ENCODE data around the gene CGNL1.
A peak's percentile ranks its signal among the peaks of the same experiment; 100 is the strongest.

The CGNL1 gene

DNA sequence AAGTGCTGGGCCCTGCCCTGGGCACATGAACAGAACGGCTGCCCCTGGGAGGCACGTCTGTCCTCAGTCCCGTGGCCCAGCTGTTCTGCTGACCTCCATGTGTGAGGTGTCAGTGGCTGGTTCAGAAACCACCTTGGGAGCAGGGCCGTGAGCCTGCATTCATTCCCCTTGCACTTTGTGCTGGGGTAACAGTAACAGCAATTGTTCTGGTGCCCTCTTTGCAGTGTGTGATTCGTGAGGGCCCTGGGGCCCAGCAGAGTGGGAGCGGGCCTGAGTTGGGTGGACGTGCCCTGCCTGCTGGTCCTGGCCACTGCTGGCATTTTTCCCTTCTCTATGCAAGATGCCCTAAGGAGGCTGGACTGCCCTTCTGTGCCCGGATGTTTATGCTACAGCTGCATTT is 165.0 kb downstream of the CGNL1 start:
- H3K9me3 ChIP-seq (ENCODE audit: control insufficient read depth, low read length): no peaks in the 10 kb centered on the region
- TF ChIP-seq, protein P1, sequence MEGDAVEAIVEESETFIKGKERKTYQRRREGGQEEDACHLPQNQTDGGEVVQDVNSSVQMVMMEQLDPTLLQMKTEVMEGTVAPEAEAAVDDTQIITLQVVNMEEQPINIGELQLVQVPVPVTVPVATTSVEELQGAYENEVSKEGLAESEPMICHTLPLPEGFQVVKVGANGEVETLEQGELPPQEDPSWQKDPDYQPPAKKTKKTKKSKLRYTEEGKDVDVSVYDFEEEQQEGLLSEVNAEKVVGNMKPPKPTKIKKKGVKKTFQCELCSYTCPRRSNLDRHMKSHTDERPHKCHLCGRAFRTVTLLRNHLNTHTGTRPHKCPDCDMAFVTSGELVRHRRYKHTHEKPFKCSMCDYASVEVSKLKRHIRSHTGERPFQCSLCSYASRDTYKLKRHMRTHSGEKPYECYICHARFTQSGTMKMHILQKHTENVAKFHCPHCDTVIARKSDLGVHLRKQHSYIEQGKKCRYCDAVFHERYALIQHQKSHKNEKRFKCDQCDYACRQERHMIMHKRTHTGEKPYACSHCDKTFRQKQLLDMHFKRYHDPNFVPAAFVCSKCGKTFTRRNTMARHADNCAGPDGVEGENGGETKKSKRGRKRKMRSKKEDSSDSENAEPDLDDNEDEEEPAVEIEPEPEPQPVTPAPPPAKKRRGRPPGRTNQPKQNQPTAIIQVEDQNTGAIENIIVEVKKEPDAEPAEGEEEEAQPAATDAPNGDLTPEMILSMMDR (IDR thresholded peaks at IDR 0.05): no peak
- H3K27ac ChIP-seq: no peak overlapping the region
- H2AFZ ChIP-seq: no peak overlapping the region
- no peaks in the 10 kb centered on the region for H3K27me3 ChIP-seq (ENCODE audit: control insufficient read depth, insufficient read depth, low read length)
- no peaks in the 10 kb centered on the region for H3K79me2 ChIP-seq
- H3K4me2 ChIP-seq (ENCODE audit: low read length): no peak overlapping the region
- H3K4me3 ChIP-seq (ENCODE audit: low read depth, low read length): no peak overlapping the region
- no peak overlapping the region for H3K9ac ChIP-seq
- no peaks in the 10 kb centered on the region for H3K36me3 ChIP-seq (ENCODE audit: control insufficient read depth, insufficient read depth, low read length)
- H3K4me1 ChIP-seq: no peaks in the 10 kb centered on the region

DNA sequence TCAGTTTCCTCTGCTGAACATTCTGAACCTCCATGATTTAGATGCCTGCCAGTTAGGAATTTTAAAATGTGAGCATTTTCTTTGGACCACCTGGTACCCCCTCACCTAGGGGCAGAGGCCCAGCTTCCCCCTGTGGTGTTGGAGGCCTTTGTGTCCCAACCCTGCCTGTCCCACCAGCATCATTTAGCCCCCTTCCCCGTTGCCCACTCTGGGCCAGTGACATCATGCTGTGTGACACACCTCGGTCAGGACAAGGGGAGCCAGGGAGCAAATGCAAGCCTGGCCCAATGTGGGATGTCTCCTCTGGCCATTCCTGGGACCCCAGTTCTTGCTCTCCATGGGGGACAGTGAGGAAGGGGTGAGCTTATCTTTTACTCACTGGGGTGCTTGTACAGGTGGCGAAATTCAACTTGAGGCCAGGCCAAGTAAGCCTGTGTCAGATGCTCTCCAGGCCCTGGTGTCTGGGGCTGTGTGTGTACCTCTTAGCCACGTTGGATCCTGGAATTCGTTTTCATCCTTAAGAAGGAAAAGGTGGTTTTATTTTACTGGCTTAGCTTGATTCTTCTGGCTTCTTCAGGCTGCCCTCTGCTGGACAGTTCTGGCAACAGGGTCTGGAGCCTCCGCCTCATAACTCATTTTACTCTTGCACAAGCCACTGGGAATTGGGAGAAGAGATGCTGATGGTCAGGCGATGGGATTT is 165.7 kb downstream of the CGNL1 start:
- no peaks in the 10 kb centered on the region for H3K27me3 ChIP-seq (ENCODE audit: control insufficient read depth, insufficient read depth, low read length)
- H3K4me2 ChIP-seq (ENCODE audit: low read length): no peak overlapping the region
- H3K9ac ChIP-seq: no peak overlapping the region
- H3K27ac ChIP-seq: no peak overlapping the region
- no peak overlapping the region for H2AFZ ChIP-seq
- H3K9me3 ChIP-seq (ENCODE audit: control insufficient read depth, low read length): no peaks in the 10 kb centered on the region
- no peaks in the 10 kb centered on the region for H3K4me1 ChIP-seq
- H3K36me3 ChIP-seq (ENCODE audit: control insufficient read depth, insufficient read depth, low read length): no peaks in the 10 kb centered on the region
- H3K79me2 ChIP-seq: no peaks in the 10 kb centered on the region
- TF ChIP-seq, protein P1 (IDR thresholded peaks at IDR 0.05): peak; percentile 55
- H3K4me3 ChIP-seq (ENCODE audit: low read depth, low read length): no peak overlapping the region

DNA sequence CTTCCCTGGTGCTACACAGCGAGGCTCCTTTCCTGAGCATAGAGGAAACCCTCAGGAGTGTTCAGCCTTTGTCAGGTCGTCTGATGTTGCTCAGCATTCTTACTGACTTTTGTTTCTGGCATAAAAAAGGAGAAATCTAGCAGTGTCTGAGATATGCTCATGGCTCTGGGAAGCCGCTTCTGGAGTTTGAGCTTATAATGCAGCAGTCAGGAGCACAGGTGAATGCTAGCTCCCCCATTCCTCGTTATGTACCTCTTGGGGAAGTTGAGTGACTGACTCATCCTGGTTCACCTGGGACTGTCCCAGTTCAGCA is 166.2 kb downstream of the CGNL1 start:
- H3K4me3 ChIP-seq (ENCODE audit: low read depth, low read length): no peak overlapping the region
- no peak overlapping the region for H3K27ac ChIP-seq
- H3K9me3 ChIP-seq (ENCODE audit: control insufficient read depth, low read length): no peaks in the 10 kb centered on the region
- H3K27me3 ChIP-seq (ENCODE audit: control insufficient read depth, insufficient read depth, low read length): no peaks in the 10 kb centered on the region
- no peak overlapping the region for H2AFZ ChIP-seq
- no peaks in the 10 kb centered on the region for H3K36me3 ChIP-seq (ENCODE audit: control insufficient read depth, insufficient read depth, low read length)
- no peaks in the 10 kb centered on the region for H3K79me2 ChIP-seq
- H3K9ac ChIP-seq: no peak overlapping the region
- TF ChIP-seq, protein P1 (IDR thresholded peaks at IDR 0.05): no peak
- H3K4me1 ChIP-seq: no peaks in the 10 kb centered on the region
- no peak overlapping the region for H3K4me2 ChIP-seq (ENCODE audit: low read length)

DNA sequence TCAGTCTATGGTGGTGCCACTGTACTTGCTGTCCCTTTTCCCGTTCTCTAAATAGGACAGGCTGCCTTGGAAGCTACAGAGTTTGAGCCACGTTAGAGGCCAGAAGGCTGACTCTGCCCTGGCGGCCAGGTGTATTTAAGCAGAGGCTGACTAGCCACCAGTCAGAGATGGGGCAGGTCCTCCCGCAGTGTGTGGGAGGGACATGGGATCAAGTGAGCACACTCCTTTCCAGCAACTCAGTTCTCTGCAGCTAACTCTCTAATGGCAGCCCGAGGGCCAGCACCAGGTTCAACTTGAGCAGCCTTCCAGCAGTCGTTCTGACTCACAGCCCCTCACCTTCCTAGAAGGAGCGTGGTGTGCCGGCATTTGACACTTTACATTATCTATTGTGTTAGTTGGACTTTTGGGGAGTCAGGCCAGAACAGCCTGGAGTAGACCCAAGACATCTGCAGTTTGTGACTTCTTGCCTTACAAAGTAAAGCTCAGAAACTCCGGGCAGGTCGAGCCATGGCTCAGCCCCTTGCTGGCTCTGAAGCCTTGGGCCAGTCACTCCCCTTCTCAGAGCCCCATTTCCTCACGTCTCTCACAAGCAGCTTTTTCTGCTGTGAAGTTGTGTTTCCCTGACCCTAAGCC is 168.7 kb downstream of the CGNL1 start:
- Histone ChIP-seq H3K9ac (no peak overlapping the region), H3K9me3 (ENCODE audit: control insufficient read depth, low read length) (no peaks in the 10 kb centered on the region), H3K79me2 (no peaks in the 10 kb centered on the region), H3K4me1 (no peaks in the 10 kb centered on the region), H3K4me3 (ENCODE audit: low read depth, low read length) (no peak overlapping the region), H3K36me3 (ENCODE audit: control insufficient read depth, insufficient read depth, low read length) (no peaks in the 10 kb centered on the region), H3K27ac (no peak overlapping the region), H2AFZ (no peak overlapping the region), H3K4me2 (ENCODE audit: low read length) (no peak overlapping the region), H3K27me3 (ENCODE audit: control insufficient read depth, insufficient read depth, low read length) (no peaks in the 10 kb centered on the region)
- TF ChIP-seq, protein P1 (IDR thresholded peaks at IDR 0.05): no peak

DNA sequence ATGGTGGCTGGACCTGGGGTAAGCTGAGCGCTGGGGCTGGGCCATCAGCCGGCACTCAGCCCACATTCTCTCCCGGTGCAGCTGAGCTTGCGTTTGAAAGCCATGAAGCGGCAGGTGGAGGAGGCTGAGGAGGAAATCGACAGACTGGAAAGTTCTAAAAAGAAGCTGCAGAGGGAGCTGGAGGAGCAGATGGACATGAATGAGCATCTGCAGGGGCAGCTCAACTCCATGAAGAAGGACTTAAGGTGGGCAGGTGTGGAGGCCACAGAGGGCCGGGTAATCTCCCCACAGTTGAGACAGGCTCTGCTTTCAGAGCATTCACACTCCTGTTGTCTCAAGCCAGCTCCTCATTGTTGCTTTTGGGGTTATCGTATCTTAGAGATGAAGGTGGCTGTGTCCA is 169.7 kb downstream of the CGNL1 start:
- no peaks in the 10 kb centered on the region for H3K36me3 ChIP-seq (ENCODE audit: control insufficient read depth, insufficient read depth, low read length)
- H2AFZ ChIP-seq: no peak overlapping the region
- H3K4me3 ChIP-seq (ENCODE audit: low read depth, low read length): no peak overlapping the region
- TF ChIP-seq, protein P1 (IDR thresholded peaks at IDR 0.05): no peak
- no peak overlapping the region for H3K27ac ChIP-seq
- H3K9me3 ChIP-seq (ENCODE audit: control insufficient read depth, low read length): no peaks in the 10 kb centered on the region
- H3K4me1 ChIP-seq: no peaks in the 10 kb centered on the region
- no peak overlapping the region for H3K9ac ChIP-seq
- H3K27me3 ChIP-seq (ENCODE audit: control insufficient read depth, insufficient read depth, low read length): no peaks in the 10 kb centered on the region
- no peak overlapping the region for H3K4me2 ChIP-seq (ENCODE audit: low read length)
- no peaks in the 10 kb centered on the region for H3K79me2 ChIP-seq

Data from parathyroid adenoma (tissue), 2 donors.